A673 (cell line): ENCODE results near the gene PLEKHA8. TPM values are rescaled to one million over a fixed set of nuclear protein-coding genes. Genes with fewer than 3 reads are reported as not detected.

ENCODE experiments used
- BruUV-seq: library from RNA; stranded (reverse); fragments of 400-500 nt; replicated peaks from 2 replicates; lab custom pipeline; 2021; lab: Mats Ljungman, UMichigan
- CTCF ChIA-PET: fragments of 300-600 bp; sonication (Branson Sonifier 250); formaldehyde crosslinking; loops from one replicate; lab custom pipeline; 2022; ENCODE audit warnings: antibody characterized with exemption; lab: Charles Lee
- POLR2A ChIA-PET: fragments of 300-600 bp; sonication (Branson Sonifier 250); formaldehyde crosslinking; loops from one replicate; lab custom pipeline; 2022; ENCODE audit warnings: antibody characterized with exemption; ENCODE audit not compliant: low non-redundant PET; lab: Charles Lee
- DNase-seq: peaks from one replicate; pipeline ENCODE4 v3.0.0-alpha.2; 2015; ENCODE audit warnings: low spot score
- H3K27ac ChIP-seq: fragments of 200-600 bp; sonication (generic); 2 replicates; pipeline ENCODE4 v1.5.1; 2016; ENCODE audit warnings: mixed run types, low read depth, mild to moderate bottlenecking, mixed read lengths, antibody characterized with exemption, low read length; ENCODE audit not compliant: poor library complexity, severe bottlenecking
- H3K27me3 ChIP-seq: fragments of 200-600 bp; sonication (generic); replicated peaks from 2 replicates; pipeline ENCODE4 v1.6.1; 2017; ENCODE audit warnings: mixed run types, low read depth, mild to moderate bottlenecking, mixed read lengths, antibody characterized with exemption, low read length; ENCODE audit not compliant: insufficient read depth, poor library complexity
- H3K36me3 ChIP-seq: fragments of 200-600 bp; sonication (generic); 2 replicates; pipeline ENCODE4 v1.6.1; 2016; ENCODE audit warnings: mixed run types, mild to moderate bottlenecking, mixed read lengths, antibody characterized with exemption, low read length; ENCODE audit not compliant: insufficient read depth, poor library complexity, severe bottlenecking
- H3K4me1 ChIP-seq: fragments of 200-600 bp; sonication (generic); 2 replicates; pipeline ENCODE4 v1.6.1; 2017; ENCODE audit warnings: mixed run types, mild to moderate bottlenecking, mixed read lengths, antibody characterized with exemption, low read length; ENCODE audit not compliant: insufficient read depth, poor library complexity, severe bottlenecking
- H3K4me3 ChIP-seq: fragments of 200-600 bp; sonication (generic); 2 replicates; pipeline ENCODE4 v1.5.1; 2016; ENCODE audit warnings: low read depth, mixed run types, mild to moderate bottlenecking, mixed read lengths, low read length; ENCODE audit not compliant: poor library complexity, severe bottlenecking
- H3K9me3 ChIP-seq: fragments of 200-600 bp; sonication (generic); 2 replicates; pipeline ENCODE4 v1.6.1; 2016; ENCODE audit warnings: mixed run types, low read depth, mild to moderate bottlenecking, mixed read lengths, antibody characterized with exemption, low read length; ENCODE audit not compliant: poor library complexity, severe bottlenecking
- EZH2 ChIP-seq: fragments of 200-600 bp; sonication (generic); IDR thresholded peaks from 2 replicates; pipeline ENCODE4 v1.6.1; 2017; ENCODE audit warnings: borderline replicate concordance, low read depth, mild to moderate bottlenecking, mixed read lengths, antibody characterized with exemption, low read length; ENCODE audit not compliant: poor library complexity, severe bottlenecking
- intact Hi-C: fragments of 100-400 bp; cut with micrococcal nuclease; formaldehyde crosslinking; loops from one replicate; pipeline ENCODE4 v1.10.0; 2022; ENCODE audit not compliant: unreplicated experiment
- total RNA-seq: library from RNA; stranded (reverse); gene quantifications from 2 replicates; pipeline ENCODE4 v1.2.3, GENCODE V29; 2021
- TF ChIP-seq, protein P1 (sequence below): fragments of 300-800, 200-600 bp; sonication (generic); conservative IDR thresholded peaks from 2 replicates; pipeline ENCODE4 v1.5.1; 2017; ENCODE audit warnings: low read depth, mild to moderate bottlenecking, antibody characterized with exemption, low read length, moderate library complexity, mixed read lengths

PLEKHA8 gene
- total RNA-seq, 1 experiment from 2014 or later, result 22.2 TPM

DNA sequence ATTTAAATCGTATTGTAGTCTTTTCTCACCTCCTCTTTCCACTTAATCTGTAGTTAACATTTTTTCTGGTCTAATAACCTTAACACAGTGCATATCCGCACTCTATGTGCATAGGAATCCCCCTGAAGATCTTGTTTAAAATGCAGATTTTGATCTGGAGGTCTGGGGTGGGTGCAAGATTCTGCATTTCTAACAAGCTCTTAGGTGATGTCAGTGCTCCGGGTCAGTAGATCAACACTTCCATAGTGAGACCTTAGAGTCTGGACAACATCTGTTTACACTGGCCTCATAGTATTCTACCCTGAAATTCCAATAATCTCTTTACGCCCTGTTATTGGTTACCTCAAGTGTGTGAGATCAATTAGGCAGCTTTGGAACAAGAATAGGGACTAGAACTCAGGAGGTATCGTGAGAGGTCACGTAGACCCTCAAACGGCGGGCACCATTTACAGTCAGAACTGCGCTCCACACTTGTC, 434 bp upstream of the PLEKHA8 start:
- no TSS peak for BruUV-seq
- intact Hi-C loops, result loop anchor here (2.0 kb wide), 1 partner anchor 39 kb away; the partner anchor contains the start of gene SCRN1
- Histone ChIP-seq H3K36me3 (no peaks in the 10 kb centered on the region), H3K27me3 (no peaks in the 10 kb centered on the region), H3K4me3 (peak overlapping the region; percentile 92), H3K4me1 (peaks cover 19% of the 10 kb centered on the region), H3K9me3 (no peaks in the 10 kb centered on the region), H3K27ac (peak overlapping the region; percentile 81)
- TF ChIP-seq, protein P1, sequence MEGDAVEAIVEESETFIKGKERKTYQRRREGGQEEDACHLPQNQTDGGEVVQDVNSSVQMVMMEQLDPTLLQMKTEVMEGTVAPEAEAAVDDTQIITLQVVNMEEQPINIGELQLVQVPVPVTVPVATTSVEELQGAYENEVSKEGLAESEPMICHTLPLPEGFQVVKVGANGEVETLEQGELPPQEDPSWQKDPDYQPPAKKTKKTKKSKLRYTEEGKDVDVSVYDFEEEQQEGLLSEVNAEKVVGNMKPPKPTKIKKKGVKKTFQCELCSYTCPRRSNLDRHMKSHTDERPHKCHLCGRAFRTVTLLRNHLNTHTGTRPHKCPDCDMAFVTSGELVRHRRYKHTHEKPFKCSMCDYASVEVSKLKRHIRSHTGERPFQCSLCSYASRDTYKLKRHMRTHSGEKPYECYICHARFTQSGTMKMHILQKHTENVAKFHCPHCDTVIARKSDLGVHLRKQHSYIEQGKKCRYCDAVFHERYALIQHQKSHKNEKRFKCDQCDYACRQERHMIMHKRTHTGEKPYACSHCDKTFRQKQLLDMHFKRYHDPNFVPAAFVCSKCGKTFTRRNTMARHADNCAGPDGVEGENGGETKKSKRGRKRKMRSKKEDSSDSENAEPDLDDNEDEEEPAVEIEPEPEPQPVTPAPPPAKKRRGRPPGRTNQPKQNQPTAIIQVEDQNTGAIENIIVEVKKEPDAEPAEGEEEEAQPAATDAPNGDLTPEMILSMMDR, result no peak
- no peak for TF ChIP-seq EZH2
- CTCF ChIA-PET, result no interaction called here
- DNase-seq, result no peak
- POLR2A ChIA-PET, result interaction anchor here (0.5 kb wide), 1 partner anchor 36 kb away, joined by 5 read pairs; no protein-coding TSS in a partner anchor

DNA sequence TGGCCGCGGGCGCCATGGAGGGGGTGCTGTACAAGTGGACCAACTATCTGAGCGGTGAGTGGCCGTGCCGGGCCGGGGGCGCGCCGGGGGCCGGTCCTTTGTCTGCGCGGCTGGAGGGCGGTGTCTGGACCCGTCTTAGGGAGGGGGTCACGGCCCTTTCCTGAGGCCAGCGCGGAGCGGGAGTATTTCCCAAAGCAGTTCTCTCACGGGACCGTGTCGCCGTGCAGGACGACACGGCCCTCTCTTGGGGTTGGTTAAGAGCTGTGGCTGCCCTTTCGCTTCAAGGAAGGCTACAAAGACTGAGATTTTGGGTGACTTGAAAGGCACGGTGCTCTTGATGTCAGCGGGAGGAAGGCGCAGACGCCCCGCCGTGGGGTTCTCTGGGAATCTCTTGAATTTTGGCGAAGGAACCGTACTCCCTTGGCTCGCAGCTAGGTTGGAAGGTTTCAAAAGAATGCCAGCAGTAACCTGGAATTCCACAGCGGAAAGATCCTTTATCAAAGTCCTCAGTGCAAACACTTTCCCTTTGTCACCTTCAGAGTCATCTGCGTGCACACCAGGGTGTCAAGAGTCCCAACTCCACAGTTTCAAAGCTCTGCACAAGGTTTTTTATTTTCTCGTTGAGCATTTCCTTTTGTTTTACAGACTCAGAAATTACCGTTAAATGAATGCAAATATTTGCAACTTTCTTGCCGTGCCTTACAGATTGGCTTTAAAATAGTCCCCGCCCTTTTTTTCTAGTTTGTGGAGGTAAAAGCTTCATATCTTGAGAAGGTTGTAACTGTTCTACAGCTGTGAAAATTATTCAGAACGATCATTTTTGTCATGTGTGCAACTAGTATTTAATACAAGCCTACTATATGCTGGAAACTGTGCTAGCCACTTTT, 780 bp downstream of the PLEKHA8 start:
- H3K27ac ChIP-seq, result peak overlapping the region; percentile 81
- peak; percentile 62 for DNase-seq
- POLR2A ChIA-PET, result no interaction called here

DNA sequence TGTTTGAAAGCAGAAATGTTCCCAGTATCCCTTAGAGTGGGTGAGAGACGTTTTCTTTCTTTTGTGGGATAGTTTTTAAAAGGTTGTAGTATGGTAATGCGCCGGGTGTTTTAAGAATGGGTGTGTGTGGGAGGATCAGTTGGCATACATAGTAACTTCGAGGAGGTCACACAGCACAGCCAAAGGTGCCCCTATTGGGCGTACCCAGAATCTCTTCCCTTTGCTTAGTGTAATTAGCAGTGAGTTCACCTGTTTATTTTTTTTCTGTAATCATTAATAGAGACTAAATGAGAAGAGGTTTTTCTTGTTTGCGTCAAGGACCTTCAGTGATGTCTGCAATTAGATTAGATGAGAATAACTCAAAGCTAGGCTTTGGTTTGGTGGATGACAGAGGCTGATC, 1.5 kb downstream of the PLEKHA8 start:
- no peaks in the 10 kb centered on the region for H3K27me3 ChIP-seq
- CTCF ChIA-PET, result no interaction called here
- peaks cover 12% of the 10 kb centered on the region for H3K4me1 ChIP-seq
- BruUV-seq, result TSS peak; percentile 39
- H3K4me3 ChIP-seq, result peak overlapping the region; percentile 92
- DNase-seq, result no peak
- TF ChIP-seq, protein P1, result no peak
- no peak for TF ChIP-seq EZH2
- no peak overlapping the region for H3K27ac ChIP-seq
- intact Hi-C loops, result no loop called here
- H3K36me3 ChIP-seq, result no peaks in the 10 kb centered on the region
- H3K9me3 ChIP-seq, result no peaks in the 10 kb centered on the region
- POLR2A ChIA-PET, result no interaction called here

More for the DNA sequence above, 780 bp downstream of the PLEKHA8 start:
- no peaks in the 10 kb centered on the region for H3K27me3 ChIP-seq
- H3K9me3 ChIP-seq, result no peaks in the 10 kb centered on the region
- H3K4me3 ChIP-seq, result peak overlapping the region; percentile 92
- intact Hi-C loops, result no loop called here
- no TSS peak for BruUV-seq
- peaks cover 12% of the 10 kb centered on the region for H3K4me1 ChIP-seq
- TF ChIP-seq EZH2, result no peak
- TF ChIP-seq, protein P1, result no peak
- CTCF ChIA-PET, result no interaction called here
- H3K36me3 ChIP-seq, result no peaks in the 10 kb centered on the region
